Ovary (tissue), 3 donors: ENCODE data around the gene SFTPA1.
"Not testable (repeated sequence)": the region's sequence is repeated elsewhere in the genome, so short reads cannot be mapped to it uniquely, and the experiment has no call there.

ENCODE experiments used
- CTCF ChIP-seq, 3 donors: fragments of 450-650 bp in 2 of 3; fragments of 200-600 bp in 1 of 3; IDR thresholded peaks; one replicate each; pipeline versions ENCODE4 v1.5.1 to v1.8.0; 2016 to 2022; ENCODE audit warnings: antibody characterized with exemption in 3 of 3, mild to moderate bottlenecking in 1 of 3
- EP300 ChIP-seq: sonication (generic); formaldehyde crosslinking; IDR thresholded peaks from one replicate; pipeline ENCODE4 v1.6.1; 2017; ENCODE audit warnings: antibody characterized with exemption
- POLR2A ChIP-seq: fragments of 450-650 bp; IDR thresholded peaks from one replicate; pipeline ENCODE4 v1.6.1; 2017; ENCODE audit warnings: antibody characterized with exemption, mild to moderate bottlenecking, moderate library complexity
- donor health status: DM: no; HTN: no; CAD: no.

GRCh38 chr10:79599644-79600043 lies 11.1 kb upstream of the SFTPA1 start:
- TF ChIP-seq CTCF (IDR thresholded peaks at IDR 0.05); POLR2A; EP300: not testable (repeated sequence)
